H1 (cell line): ENCODE results near the gene PPP2R2B. TPM values are rescaled to one million over a fixed set of nuclear protein-coding genes. Genes with fewer than 3 reads are reported as not detected.

ENCODE experiments used
- CTCF ChIA-PET: fragments of 300-600 bp; sonication (Branson Sonifier 250); formaldehyde crosslinking; loops from one replicate; lab custom pipeline; 2021; ENCODE audit not compliant: partially characterized antibody; lab: Charles Lee
- POLR2A ChIA-PET: fragments of 300-600 bp; sonication (Branson Sonifier 250); formaldehyde crosslinking; loops from one replicate; lab custom pipeline; 2021; ENCODE audit warnings: inconsistent platforms; ENCODE audit not compliant: partially characterized antibody; lab: Charles Lee
- DNase-seq, 2 experiments: peaks; one replicate each; pipeline versions ENCODE4 v3.0.0 to v3.0.0-alpha.2; 2010 to 2022; ENCODE audit warnings: low spot score in 2 of 2, low read depth in 1 of 2, mixed read lengths in 1 of 2
- FAIRE-seq: peaks from 2 replicates; lab custom pipeline; 2011; peaks lifted over from hg19 to GRCh38; lab: Jason Lieb, UNC
- H2AFZ ChIP-seq: 2 replicates; pipeline ENCODE4 v1.8.1; 2012; ENCODE audit warnings: low read length, inconsistent platforms
- H2AK5ac ChIP-seq: 2 replicates; pipeline ENCODE4 v1.6.1; 2013; ENCODE audit warnings: low read depth, low read length
- H2BK120ac ChIP-seq: replicated peaks from 2 replicates; pipeline ENCODE3; 2013; ENCODE audit warnings: low read depth, low read length, inconsistent platforms
- H2BK12ac ChIP-seq: 2 replicates; pipeline ENCODE4 v1.6.1; 2013; ENCODE audit warnings: low read depth, low read length
- H2BK15ac ChIP-seq: 2 replicates; pipeline ENCODE4 v1.6.1; 2013; ENCODE audit warnings: low read length
- H2BK20ac ChIP-seq: 2 replicates; pipeline ENCODE4 v1.6.1; 2013; ENCODE audit warnings: low read length
- H2BK5ac ChIP-seq: 2 replicates; pipeline ENCODE4 v1.6.1; 2013; ENCODE audit warnings: low read depth, low read length
- H3K14ac ChIP-seq: 2 replicates; pipeline ENCODE4 v1.6.1; 2013; ENCODE audit warnings: inconsistent platforms; ENCODE audit not compliant: insufficient read length
- H3K18ac ChIP-seq: 2 replicates; pipeline ENCODE4 v1.6.1; 2013; ENCODE audit warnings: low read length; ENCODE audit errors: extremely low read depth
- H3K23ac ChIP-seq: 2 replicates; pipeline ENCODE4 v1.6.1; 2013; ENCODE audit warnings: inconsistent platforms; ENCODE audit not compliant: insufficient read length
- H3K23me2 ChIP-seq: 2 replicates; pipeline ENCODE4 v1.6.1; 2013; ENCODE audit warnings: low read depth, low read length
- H3K27ac ChIP-seq: 2 replicates; pipeline ENCODE4 v1.6.1; 2011; ENCODE audit warnings: low read depth, low read length, inconsistent platforms
- H3K27me3 ChIP-seq, 4 experiments: replicated peaks in 1 of 4; 1 replicate in 1 of 4; 2 replicates in 3 of 4; pipeline versions ENCODE4 v1.6.1 to v1.8.1; 2011 to 2013; ENCODE audit warnings: low read length in 3 of 4, mild to moderate bottlenecking in 3 of 4, inconsistent platforms in 2 of 4, mixed read lengths in 2 of 4, moderate library complexity in 1 of 4; ENCODE audit not compliant: control insufficient read depth in 3 of 4, insufficient read depth in 3 of 4; ENCODE audit errors: extremely low read depth in 1 of 4
- H3K36me3 ChIP-seq, 4 experiments: 2 replicates each; pipeline versions ENCODE4 v1.6.1 to v1.8.1; 2011 to 2013; ENCODE audit warnings: mild to moderate bottlenecking in 4 of 4, low read length in 3 of 4, moderate library complexity in 2 of 4, control low read depth in 1 of 4, inconsistent platforms in 1 of 4; ENCODE audit not compliant: insufficient read depth in 4 of 4, control insufficient read depth in 2 of 4
- H3K4ac ChIP-seq: replicated peaks from 2 replicates; pipeline ENCODE3; 2013; ENCODE audit warnings: low read length, low read depth, mixed read lengths, inconsistent platforms; ENCODE audit not compliant: insufficient read length
- H3K4me1 ChIP-seq, 4 experiments: replicated peaks in 1 of 4; 1 replicate in 1 of 4; 2 replicates in 3 of 4; pipeline versions ENCODE4 v1.6.1 to v1.8.1; 2011 to 2013; ENCODE audit warnings: low read length in 3 of 4, inconsistent platforms in 2 of 4, mixed read lengths in 1 of 4; ENCODE audit not compliant: insufficient read depth in 4 of 4, control insufficient read depth in 3 of 4
- H3K4me2 ChIP-seq, 2 experiments: 2 replicates each; pipeline versions ENCODE4 v1.6.1 to v1.8.1; 2011 to 2013; ENCODE audit warnings: low read depth in 2 of 2, low read length in 2 of 2, control low read depth in 1 of 2, inconsistent platforms in 1 of 2, mild to moderate bottlenecking in 1 of 2; ENCODE audit not compliant: insufficient read depth in 1 of 2
- H3K4me3 ChIP-seq, 4 experiments: fragments of 200-600, 300-600 bp in 1 of 4; sonication (generic), shearing (Covaris generic), sonication (Bioruptor Twin) in 1 of 4; 2 replicates each; pipeline versions ENCODE4 v1.5.1 to v1.8.1; 2011 to 2016; ENCODE audit warnings: low read length in 4 of 4, low read depth in 3 of 4, control low read depth in 2 of 4, inconsistent platforms in 2 of 4, mild to moderate bottlenecking in 2 of 4, mixed read lengths in 1 of 4, moderate library complexity in 1 of 4; ENCODE audit not compliant: insufficient read depth in 2 of 4; ENCODE audit errors: extremely low read depth in 1 of 4
- H3K56ac ChIP-seq: replicated peaks from 2 replicates; pipeline ENCODE3; 2013; ENCODE audit warnings: low read depth, mild to moderate bottlenecking, mixed read lengths, low read length, inconsistent platforms; ENCODE audit not compliant: insufficient read length
- H3K79me1 ChIP-seq: 2 replicates; pipeline ENCODE4 v1.6.1; 2013; ENCODE audit warnings: low read depth, low read length, control low read depth
- H3K79me2 ChIP-seq, 2 experiments: 2 replicates each; pipeline versions ENCODE4 v1.6.1 to v1.8.1; 2012 to 2013; ENCODE audit warnings: low read length in 2 of 2, mild to moderate bottlenecking in 2 of 2, inconsistent platforms in 1 of 2; ENCODE audit not compliant: insufficient read depth in 2 of 2, control insufficient read depth in 1 of 2
- H3K9ac ChIP-seq, 4 experiments: replicated peaks in 1 of 4; 1 replicate in 1 of 4; 2 replicates in 3 of 4; pipeline versions ENCODE4 v1.6.1 to v1.8.1; 2011 to 2013; ENCODE audit warnings: low read depth in 3 of 4, low read length in 3 of 4, control low read depth in 2 of 4, mild to moderate bottlenecking in 2 of 4, moderate library complexity in 2 of 4, inconsistent platforms in 1 of 4; ENCODE audit errors: extremely low read depth in 1 of 4
- H3K9me3 ChIP-seq, 2 experiments: 2 replicates each; pipeline versions ENCODE4 v1.6.1 to v1.8.1; 2012 to 2013; ENCODE audit warnings: mild to moderate bottlenecking in 2 of 2, moderate library complexity in 2 of 2, control low read depth in 1 of 2, inconsistent platforms in 1 of 2, low read depth in 1 of 2, low read length in 1 of 2, mixed read lengths in 1 of 2; ENCODE audit not compliant: insufficient read depth in 2 of 2
- H4K20me1 ChIP-seq, 2 experiments: replicated peaks in 1 of 2; 2 replicates each; pipeline versions ENCODE3 to v1.8.1; 2011 to 2013; ENCODE audit warnings: inconsistent platforms in 2 of 2, low read length in 2 of 2, mild to moderate bottlenecking in 1 of 2; ENCODE audit not compliant: insufficient read depth in 2 of 2, control insufficient read depth in 1 of 2
- H4K5ac ChIP-seq: 2 replicates; pipeline ENCODE4 v1.6.1; 2013; ENCODE audit warnings: low read length, low read depth, mixed read lengths, inconsistent platforms; ENCODE audit not compliant: insufficient read length
- H4K8ac ChIP-seq: 2 replicates; pipeline ENCODE4 v1.8.0; 2013; ENCODE audit warnings: mild to moderate bottlenecking, moderate library complexity, low read length, inconsistent platforms; ENCODE audit not compliant: insufficient read depth; ENCODE audit errors: extremely low read depth
- H4K91ac ChIP-seq: replicated peaks from 2 replicates; pipeline ENCODE3; 2013; ENCODE audit warnings: low read length, mixed read lengths, inconsistent platforms; ENCODE audit not compliant: insufficient read length
- ASH2L ChIP-seq: fragments of 200-600, 300-600 bp; sonication (generic); IDR thresholded peaks from one replicate; pipeline ENCODE4 v1.7.1; 2017; ENCODE audit warnings: low read length
- BACH1 ChIP-seq: IDR thresholded peaks from 2 replicates; pipeline ENCODE4 v1.6.1; 2012; ENCODE audit warnings: low read length, improper control_type of control experiment
- CBX8 ChIP-seq: fragments of 300-800, 300-1000 bp; sonication (generic); IDR thresholded peaks from 2 replicates; pipeline ENCODE4 v1.7.1; 2016; ENCODE audit warnings: low read depth, low read length, borderline replicate concordance
- CEBPB ChIP-seq: IDR thresholded peaks from 2 replicates; pipeline ENCODE4 v1.6.1; 2012; ENCODE audit warnings: low read depth, low read length
- CHD2 ChIP-seq: IDR thresholded peaks from 2 replicates; pipeline ENCODE4 v1.6.1; 2012; ENCODE audit warnings: low read length, improper control_type of control experiment
- GABPA ChIP-seq: IDR thresholded peaks from 2 replicates; pipeline ENCODE4 v1.6.1; 2011; ENCODE audit warnings: mild to moderate bottlenecking, low read length, moderate library complexity, borderline replicate concordance; ENCODE audit not compliant: insufficient read depth
- HDAC2 ChIP-seq, 2 experiments: fragments of 300-600 bp in 1 of 2; sonication (generic) in 1 of 2; IDR thresholded peaks; 2 replicates each; pipeline ENCODE4 v1.6.1; 2011 to 2012; ENCODE audit warnings: low read depth in 2 of 2, low read length in 2 of 2, mild to moderate bottlenecking in 2 of 2, moderate library complexity in 2 of 2, borderline replicate concordance in 1 of 2, inconsistent platforms in 1 of 2
- JUND ChIP-seq: IDR thresholded peaks from 2 replicates; pipeline ENCODE4 v1.6.1; 2011; ENCODE audit warnings: mild to moderate bottlenecking, improper control_type of control experiment, low read length
- KDM4A ChIP-seq: IDR thresholded peaks from one replicate; pipeline ENCODE4 v1.7.1; 2012; ENCODE audit warnings: low read depth, mild to moderate bottlenecking, moderate library complexity, low read length, inconsistent platforms; ENCODE audit not compliant: severe bottlenecking
- MAFK ChIP-seq: IDR thresholded peaks from 2 replicates; pipeline ENCODE4 v1.6.1; 2012; ENCODE audit warnings: low read depth, mild to moderate bottlenecking, improper control_type of control experiment, low read length
- NANOG ChIP-seq: IDR thresholded peaks from 2 replicates; pipeline ENCODE4 v1.6.1; 2011; ENCODE audit warnings: low read length, low read depth, mild to moderate bottlenecking, inconsistent platforms; ENCODE audit not compliant: insufficient read depth, poor library complexity, severe bottlenecking
- RBBP5 ChIP-seq: IDR thresholded peaks from 2 replicates; pipeline ENCODE4 v1.7.1; 2012; ENCODE audit warnings: low read depth, mild to moderate bottlenecking, inconsistent platforms, low read length, moderate library complexity, borderline replicate concordance
- SAP30 ChIP-seq: fragments of 300-600 bp; sonication (generic); IDR thresholded peaks from 2 replicates; pipeline ENCODE4 v1.7.1; 2012; ENCODE audit warnings: low read length, moderate library complexity, mild to moderate bottlenecking, inconsistent platforms; ENCODE audit not compliant: insufficient read depth, insufficient replicate concordance
- SUZ12 ChIP-seq: fragments of 200-600 bp; sonication (generic); IDR thresholded peaks from 2 replicates; pipeline ENCODE4 v1.6.1; 2012; ENCODE audit warnings: mild to moderate bottlenecking, inconsistent platforms, low read length, moderate library complexity, mixed read lengths
- YY1 ChIP-seq: IDR thresholded peaks from 2 replicates; pipeline ENCODE4 v1.6.1; 2011; ENCODE audit warnings: low read depth, mild to moderate bottlenecking, low read length
- polyA plus RNA-seq, 7 experiments: library from polyadenylated mRNA; depleted of rRNA in 3 of 7; stranded (reverse) in 5 of 7; unstranded in 2 of 7; fragments of >200 nt in 5 of 7; fragments of 200-250 nt in 2 of 7; gene quantifications; 1 replicate in 5 of 7; 2 replicates in 1 of 7; 4 replicates in 1 of 7; pipeline versions ENCODE4 v1.2.1 to v1.2.3, GENCODE V29; 2011 to 2013; ENCODE audit warnings: missing spikeins in 2 of 7, mixed read lengths in 2 of 7
- total RNA-seq: library from RNA; stranded (reverse); fragmentation: NEBNext Ultra II Directional; extraction: Animal tissue kit (Norgen Biotek cat#: 25700); gene quantifications from 2 replicates; pipeline ENCODE4 v1.2.1, GENCODE V29; 2021

PPP2R2B gene
- total and polyA plus RNA-seq, 2 of the 8 experiments (the other 6 are each of a cell fraction or from before 2014, with no cell fraction given): 21.1 to 37.1 TPM

DNA sequence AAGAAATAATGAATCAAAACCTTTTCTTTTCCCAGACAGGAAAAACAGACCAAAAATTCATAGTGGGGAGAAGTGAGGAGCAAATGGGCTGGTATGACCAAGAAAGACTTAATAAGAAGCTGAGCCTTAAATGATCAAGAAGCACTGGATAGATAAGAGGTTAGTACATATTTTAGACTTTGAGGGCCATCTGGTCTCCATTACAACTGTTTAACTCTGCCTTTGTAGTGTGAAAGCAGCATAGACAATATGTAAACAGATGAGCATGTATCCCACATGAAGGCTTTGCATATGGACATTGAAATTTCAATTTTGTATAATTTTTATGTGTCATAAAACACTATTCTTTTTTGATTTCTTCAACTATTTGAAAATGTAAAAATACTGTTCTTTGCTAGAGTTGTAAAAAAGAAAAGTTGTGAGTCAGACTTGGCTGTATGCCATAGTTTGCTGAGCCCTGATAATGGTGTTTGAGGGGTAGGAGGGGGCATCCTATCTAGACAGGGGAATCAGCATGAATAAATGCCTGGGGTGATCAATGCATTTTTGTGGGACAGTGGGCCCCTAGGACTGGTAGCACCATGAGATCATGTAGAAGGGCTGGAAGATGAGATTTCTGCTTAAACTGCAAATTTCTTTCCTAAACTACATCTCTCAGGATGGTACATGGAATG is 270.8 kb downstream of the PPP2R2B start:
- POLR2A ChIA-PET: no interaction called here
- Histone ChIP-seq H2BK20ac (no peak overlapping the region), H3K9me3 (no peaks in the 10 kb centered on the region), H2BK15ac (no peak overlapping the region), H3K4me2 (no peak overlapping the region), H4K5ac (no peak overlapping the region), H3K4me1 (no peaks in the 10 kb centered on the region), H2BK12ac (no peak overlapping the region), H3K4me3 (no peak overlapping the region), H3K14ac (no peak overlapping the region), H3K79me1 (no peaks in the 10 kb centered on the region), H2BK120ac (no peak overlapping the region), H2AK5ac (no peak overlapping the region), H4K91ac (no peak overlapping the region), H3K27ac (no peak overlapping the region), H3K9ac (no peak overlapping the region), H3K56ac (no peak overlapping the region), H3K23me2 (no peaks in the 10 kb centered on the region), H3K23ac (no peak overlapping the region), H3K27me3 (no peaks in the 10 kb centered on the region), H4K8ac (no peak overlapping the region), H3K4ac (no peak overlapping the region), H2AFZ (no peak overlapping the region), H4K20me1 (no peaks in the 10 kb centered on the region), H2BK5ac (no peak overlapping the region), H3K36me3 (no peaks in the 10 kb centered on the region), H3K79me2 (no peaks in the 10 kb centered on the region), H3K18ac (no peak overlapping the region)
- CTCF ChIA-PET: interaction anchor here (1.0 kb wide), 1 partner anchor 838 kb away, joined by 3 read pairs; no protein-coding TSS in a partner anchor
- no peak for FAIRE-seq
- DNase-seq: no peak
- TF ChIP-seq HDAC2 (IDR thresholded peaks at IDR 0.05; ENCODE audit: borderline replicate concordance in 1 of 2, low read depth in 2 of 2, low read length in 2 of 2): no peak
- no peak for TF ChIP-seq KDM4A
- TF ChIP-seq ASH2L: no peak
- TF ChIP-seq CBX8: no peak
- TF ChIP-seq RBBP5: no peak
- no peak for TF ChIP-seq BACH1
- no peak for TF ChIP-seq SAP30
- no peak for TF ChIP-seq CEBPB
- TF ChIP-seq SUZ12: no peak
- no peak for TF ChIP-seq GABPA
- TF ChIP-seq YY1: no peak
- no peak for TF ChIP-seq NANOG
- TF ChIP-seq MAFK: no peak
- no peak for TF ChIP-seq JUND
- TF ChIP-seq CHD2: no peak
